Astrocyte (in vitro differentiated cells and primary cell): ENCODE measurements around the gene DHX29.

Experiments used
- CTCF ChIP-seq: IDR thresholded peaks from 2 replicates; pipeline ENCODE4 v1.5.1; 2011; ENCODE audit warnings: low read depth, mild to moderate bottlenecking, inconsistent platforms, low read length, moderate library complexity; ENCODE audit not compliant: insufficient read depth
- EZH2 ChIP-seq: IDR thresholded peaks from 2 replicates; pipeline ENCODE4 v1.6.1; 2012; ENCODE audit warnings: mild to moderate bottlenecking, low read length, inconsistent platforms; ENCODE audit not compliant: insufficient read depth

GRCh38 chr5:55343107-55343506, 35.6 kb upstream of the DHX29 start:
- TF ChIP-seq CTCF (no peak), EZH2 (no peak)
